CD4-positive, alpha-beta T cell treated with Interferon alpha-2 for 1 hour (primary cell): ENCODE measurements around the gene ARHGAP26.
"Not testable (repeated sequence)": the region's sequence is repeated elsewhere in the genome, so short reads cannot be mapped to it uniquely, and the experiment has no call there.

Experiments
- DNase-seq, 2 donors: peaks; one replicate each; pipeline ENCODE4 v3.0.0-alpha.2; 2020 to 2022

ARHGAP26 gene

GRCh38 chr5:142939884-142940283 is 169.7 kb downstream of the ARHGAP26 start:
- DNase-seq: no peak

GRCh38 chr5:142941245-142941644 is 171.1 kb downstream of the ARHGAP26 start:
- DNase-seq: no peak

- no peak for DNase-seq
These were observed 172.7 kb downstream of the ARHGAP26 start for GRCh38 chr5:142942901-142943300.

GRCh38 chr5:142944140-142944539 is 174.0 kb downstream of the ARHGAP26 start:
- no peak for DNase-seq

GRCh38 chr5:142945321-142945720 is 175.1 kb downstream of the ARHGAP26 start:
- no peak for DNase-seq

- no peak for DNase-seq
These were observed 175.7 kb downstream of the ARHGAP26 start for GRCh38 chr5:142945845-142946244.

GRCh38 chr5:142946547-142947426 is 176.6 kb downstream of the ARHGAP26 start:
- no peak for DNase-seq

- DNase-seq: no peak
These were observed 177.2 kb downstream of the ARHGAP26 start for GRCh38 chr5:142947427-142947709.

- DNase-seq: no peak
These were observed 182.1 kb downstream of the ARHGAP26 start for GRCh38 chr5:142952229-142952628.

- not testable (repeated sequence) for DNase-seq
These were observed 182.7 kb downstream of the ARHGAP26 start for GRCh38 chr5:142952871-142953270.

GRCh38 chr5:142954455-142954854 is 184.3 kb downstream of the ARHGAP26 start:
- DNase-seq: no peak

GRCh38 chr5:142955628-142956027 is 185.5 kb downstream of the ARHGAP26 start:
- DNase-seq: no peak

- no peak for DNase-seq
These were observed 187.4 kb downstream of the ARHGAP26 start for GRCh38 chr5:142957528-142957927.

- no peak for DNase-seq
These were observed 188.9 kb downstream of the ARHGAP26 start for GRCh38 chr5:142958944-142959682.

- no peak for DNase-seq
These were observed 189.8 kb downstream of the ARHGAP26 start for GRCh38 chr5:142959683-142960657.

- DNase-seq: no peak
These were observed 191.4 kb downstream of the ARHGAP26 start for GRCh38 chr5:142961440-142962173.

GRCh38 chr5:142962174-142962533 is 192.0 kb downstream of the ARHGAP26 start:
- no peak for DNase-seq

- DNase-seq: peak in 1 of 2 donors; percentile 9
These were observed 195.3 kb downstream of the ARHGAP26 start for GRCh38 chr5:142965258-142966120.

GRCh38 chr5:142966121-142966420 is 195.9 kb downstream of the ARHGAP26 start:
- DNase-seq: no peak

GRCh38 chr5:142969186-142969585 is 199.0 kb downstream of the ARHGAP26 start:
- DNase-seq: no peak

- DNase-seq: no peak
These were observed 199.7 kb downstream of the ARHGAP26 start for GRCh38 chr5:142969624-142970439.
